ENCODE results near the gene RASSF6.

DNA sequence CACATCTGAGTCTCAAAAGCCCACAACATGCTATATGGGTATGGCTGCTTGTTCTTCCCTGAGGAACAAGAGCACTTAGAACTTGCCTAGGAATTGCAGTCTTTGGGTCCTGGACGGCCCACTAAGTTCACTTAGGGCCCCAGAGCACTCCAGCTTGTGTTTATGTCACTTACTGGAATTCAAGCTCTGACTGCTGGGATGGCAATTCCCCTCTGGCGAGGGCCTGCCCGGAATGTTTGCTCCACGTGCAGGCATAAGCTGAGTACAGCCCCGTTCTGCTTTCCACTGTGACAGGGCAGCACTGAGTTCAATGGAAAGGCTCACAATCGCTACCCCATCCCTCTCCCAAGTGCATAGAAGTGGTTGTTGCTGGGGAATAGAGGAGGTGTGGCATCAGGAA is 25.9 kb upstream of the RASSF6 start:
- TF ChIP-seq CTCF (conservative IDR thresholded peaks at IDR 0.05 in 1 of 2, IDR thresholded peaks at IDR 0.05 in 1 of 2; ENCODE audit: low read depth in 1 of 2, low read length in 2 of 2) (no peak), EZH2 (IDR thresholded peaks at IDR 0.05; ENCODE audit: low read length, missing control alignments) (no peak)
